Cerebellar cortex (tissue), 1 donor: ENCODE measurements around the gene LENG1.
A peak's percentile ranks its signal among the peaks of the same experiment; 100 is the strongest.

Experiments used
- DNase-seq: peaks from one replicate; pipeline ENCODE4 v3.0.0-alpha.2; 2015; ENCODE audit warnings: low spot score

LENG1 gene

DNA sequence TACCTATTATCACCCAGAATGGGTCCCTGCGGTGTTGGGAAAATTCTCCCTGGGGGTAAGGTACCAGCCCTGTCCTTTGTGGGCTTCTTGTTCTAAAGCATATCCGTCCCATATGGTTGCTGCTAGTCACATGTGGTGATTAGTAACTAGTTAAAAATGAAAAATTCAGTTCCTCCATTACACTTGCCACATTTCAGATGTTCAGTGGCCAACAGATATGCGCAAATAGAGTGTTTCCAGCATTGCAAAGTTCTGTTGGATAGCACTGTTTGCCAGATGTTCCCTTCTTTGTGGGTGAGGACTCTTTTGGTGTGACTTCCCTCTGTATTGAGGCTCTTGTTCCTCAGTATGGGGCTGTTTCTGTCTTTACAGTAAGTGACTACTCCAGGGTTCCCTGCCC, 18.2 kb downstream of the LENG1 start:
- no peak for DNase-seq

DNA sequence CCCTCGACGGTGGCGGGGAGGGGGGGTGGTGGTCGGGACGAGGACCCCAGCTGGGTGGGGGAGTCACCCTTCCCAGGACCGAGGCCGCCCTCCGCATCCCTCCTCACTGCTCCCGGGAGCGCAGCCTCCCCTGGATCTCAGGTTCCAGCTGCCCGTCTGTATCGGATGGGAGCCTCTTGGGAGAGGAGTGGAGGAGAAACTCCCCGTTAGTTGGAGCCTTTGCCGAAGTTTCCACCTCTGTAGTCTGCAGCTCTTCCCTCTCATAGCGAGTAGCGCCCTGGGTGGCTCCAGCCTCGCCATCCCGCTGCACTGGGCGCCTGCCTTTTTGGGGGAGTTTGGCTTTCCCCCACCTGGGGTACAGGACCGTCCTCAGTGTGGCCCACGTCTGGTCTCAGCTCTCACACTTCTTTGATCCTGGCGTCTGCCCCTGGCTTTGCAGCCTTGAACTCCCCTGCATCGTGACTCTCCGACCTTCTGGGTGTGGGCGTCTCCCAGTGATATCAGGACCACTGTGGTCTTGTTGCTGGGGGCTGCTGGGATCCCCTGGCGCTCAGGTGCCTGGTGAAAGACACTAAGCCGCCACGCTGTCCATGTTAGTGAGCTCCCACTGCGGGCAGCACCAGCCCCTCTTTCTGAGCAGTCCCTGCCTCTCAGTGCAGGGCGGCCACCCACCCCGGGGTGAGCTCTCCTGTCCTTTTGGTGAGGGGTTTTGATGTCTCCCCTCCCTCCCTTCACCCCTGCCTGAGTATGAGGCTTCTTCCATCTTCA, 20.8 kb downstream of the LENG1 start:
- no peak for DNase-seq

DNA sequence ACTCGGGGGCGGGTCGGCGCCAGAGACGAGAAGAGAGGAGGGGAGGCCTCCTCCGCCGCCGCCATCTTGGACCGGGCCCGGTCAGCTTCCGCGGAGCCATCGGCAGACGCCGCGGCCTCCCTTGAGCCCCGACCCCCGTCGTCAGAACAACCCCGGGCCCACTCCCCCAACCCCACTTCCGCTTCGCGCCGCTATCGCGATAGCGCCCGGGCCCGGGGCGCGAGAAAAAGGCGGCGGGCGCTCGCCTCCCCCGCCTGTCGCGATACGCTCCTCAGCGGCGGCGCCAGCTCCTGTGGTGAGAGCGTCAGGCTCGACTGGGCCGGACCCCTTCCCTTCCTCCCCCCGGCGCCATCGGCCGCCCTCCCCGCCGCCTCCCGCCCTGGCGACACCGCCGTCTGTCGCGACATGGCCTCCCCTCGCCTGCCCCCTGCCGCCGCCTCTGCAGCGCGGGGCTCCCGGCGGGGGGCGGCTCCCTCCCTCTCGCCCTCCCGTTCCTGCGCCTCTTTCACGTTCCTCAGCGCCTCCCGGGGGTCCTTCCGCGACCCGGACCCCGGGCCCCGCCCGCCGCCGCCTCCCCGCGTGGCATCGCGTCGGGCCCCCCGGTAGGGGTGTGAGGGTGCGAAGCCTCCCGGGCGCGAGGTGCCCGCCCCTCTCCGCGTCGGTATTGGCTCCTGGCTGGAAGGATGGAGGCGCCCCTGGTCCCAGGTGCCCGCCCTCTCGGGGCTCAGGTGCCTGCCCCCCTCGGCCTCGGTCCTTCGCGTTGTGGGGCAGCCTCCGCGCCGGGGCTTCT, 21.6 kb downstream of the LENG1 start, which contains the start of gene CNOT3:
Gene CNOT3, plus strand, starts transcription at position 64 of the 790 bp plus-strand sequence. CDS start 5,217 bp downstream, outside the sequence.
- DNase-seq, result no peak

GRCh38 chr19:54136864-54137698, 22.4 kb downstream of the LENG1 start:
- DNase-seq, result peak; percentile 100

DNA sequence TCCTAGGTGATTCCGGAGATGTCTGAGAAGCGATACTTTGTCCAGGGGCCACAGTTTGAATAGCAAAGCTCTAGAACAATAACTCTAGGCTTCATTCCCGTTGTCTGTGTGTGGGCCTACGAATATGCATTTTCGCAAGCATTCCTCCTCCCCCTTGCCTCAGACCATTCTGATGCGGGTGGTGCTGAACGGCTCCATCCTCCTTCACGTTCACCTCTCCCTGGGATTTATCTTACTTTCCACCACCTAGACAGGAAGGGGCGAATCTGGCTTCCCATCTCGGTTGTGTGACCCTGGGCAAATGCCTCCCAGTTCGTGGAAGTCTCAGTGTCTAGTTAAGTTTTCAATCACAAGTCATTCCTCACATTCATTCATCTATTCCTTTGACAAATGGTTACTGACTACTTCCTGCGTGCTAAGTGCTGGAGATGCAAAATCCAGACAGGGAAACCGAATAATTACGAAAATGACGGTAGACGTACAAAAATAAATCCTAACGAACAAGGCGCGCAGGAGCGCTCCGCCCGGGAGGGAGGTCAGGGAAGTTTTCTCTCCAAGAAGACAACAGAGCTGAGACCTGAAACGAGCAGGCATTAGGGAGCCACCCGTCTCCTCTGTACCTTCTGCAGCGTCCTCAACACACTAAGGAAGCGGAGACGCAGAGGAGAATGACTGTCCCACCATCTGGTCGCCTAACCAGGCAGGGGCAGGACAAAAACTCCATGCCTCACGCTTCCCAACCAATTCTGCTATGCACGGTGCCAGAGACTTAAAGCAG, 23.2 kb downstream of the LENG1 start:
- no peak for DNase-seq

DNA sequence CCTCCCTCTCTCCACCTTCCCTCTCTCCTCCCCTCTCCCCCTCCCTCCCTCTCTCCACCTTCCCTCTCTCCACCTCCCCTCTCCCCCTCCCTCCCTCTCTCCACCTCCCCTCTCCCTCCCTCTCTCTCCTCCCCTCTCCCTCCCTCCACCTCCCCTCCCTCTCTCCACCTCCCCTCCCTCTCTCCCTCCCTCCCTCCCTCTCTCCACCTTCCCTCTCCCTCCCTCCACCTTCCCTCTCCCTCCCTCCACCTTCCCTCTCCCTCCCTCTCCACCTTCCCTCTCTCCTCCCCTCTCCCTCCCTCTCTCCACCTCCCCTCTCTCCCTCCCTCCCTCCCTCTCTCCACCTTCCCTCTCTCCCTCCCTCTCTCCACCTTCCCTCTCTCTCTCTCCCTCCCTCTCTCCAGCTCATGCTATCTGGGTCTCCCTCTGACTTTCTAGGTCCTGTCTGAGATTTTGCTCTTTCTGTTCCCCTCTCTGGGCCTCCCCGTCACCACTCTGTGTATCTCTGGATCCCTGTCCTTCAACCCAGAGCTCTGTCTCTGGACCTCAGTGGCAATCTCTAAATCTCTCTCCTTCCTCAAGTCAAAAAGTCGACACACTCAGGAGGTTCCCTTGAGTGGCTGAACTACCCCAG, 25.4 kb downstream of the LENG1 start:
- no peak for DNase-seq

- DNase-seq, result no peak
These were observed 26.1 kb downstream of the LENG1 start for GRCh38 chr19:54133312-54133956.

- no peak for DNase-seq
These were observed 29.9 kb downstream of the LENG1 start for GRCh38 chr19:54129617-54129996.

DNA sequence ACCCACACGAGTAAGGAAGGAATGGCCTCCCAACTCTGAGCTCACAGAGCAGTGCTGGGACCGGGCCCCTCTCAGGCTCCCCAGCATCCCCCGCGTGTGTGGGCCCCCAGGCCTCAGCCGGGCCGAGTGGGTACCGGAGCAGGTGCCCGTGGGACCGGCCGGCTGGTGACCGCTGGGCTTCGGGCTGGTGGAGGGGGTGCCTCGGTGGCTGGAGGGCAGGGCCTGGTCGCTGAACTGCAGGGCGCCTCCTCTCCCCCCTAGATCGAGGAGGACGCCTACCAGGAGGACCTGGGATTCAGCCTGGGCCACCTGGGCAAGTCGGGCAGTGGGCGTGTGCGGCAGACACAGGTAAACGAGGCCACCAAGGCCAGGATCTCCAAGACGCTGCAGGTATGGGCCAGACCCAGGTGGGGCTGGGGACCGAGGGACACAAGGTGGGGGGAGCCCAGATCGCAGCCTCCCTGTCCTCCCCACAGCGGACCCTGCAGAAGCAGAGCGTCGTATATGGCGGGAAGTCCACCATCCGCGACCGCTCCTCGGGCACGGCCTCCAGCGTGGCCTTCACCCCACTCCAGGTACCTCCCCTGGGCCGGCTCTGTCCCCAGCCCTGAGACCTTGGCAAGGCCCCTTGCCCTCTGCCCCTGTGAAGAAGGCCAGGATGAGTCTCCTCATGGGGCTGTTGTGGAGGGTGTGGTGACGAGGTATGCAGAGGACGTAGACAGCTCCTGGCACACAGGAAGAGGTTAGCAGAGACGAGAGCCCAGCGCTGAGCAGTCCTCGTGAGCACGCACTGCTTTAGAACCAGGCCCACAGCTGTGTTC, 30.5 kb downstream of the LENG1 start:
- DNase-seq, result no peak

- DNase-seq, result no peak
These were observed 31.1 kb downstream of the LENG1 start for GRCh38 chr19:54128441-54128725.

DNA sequence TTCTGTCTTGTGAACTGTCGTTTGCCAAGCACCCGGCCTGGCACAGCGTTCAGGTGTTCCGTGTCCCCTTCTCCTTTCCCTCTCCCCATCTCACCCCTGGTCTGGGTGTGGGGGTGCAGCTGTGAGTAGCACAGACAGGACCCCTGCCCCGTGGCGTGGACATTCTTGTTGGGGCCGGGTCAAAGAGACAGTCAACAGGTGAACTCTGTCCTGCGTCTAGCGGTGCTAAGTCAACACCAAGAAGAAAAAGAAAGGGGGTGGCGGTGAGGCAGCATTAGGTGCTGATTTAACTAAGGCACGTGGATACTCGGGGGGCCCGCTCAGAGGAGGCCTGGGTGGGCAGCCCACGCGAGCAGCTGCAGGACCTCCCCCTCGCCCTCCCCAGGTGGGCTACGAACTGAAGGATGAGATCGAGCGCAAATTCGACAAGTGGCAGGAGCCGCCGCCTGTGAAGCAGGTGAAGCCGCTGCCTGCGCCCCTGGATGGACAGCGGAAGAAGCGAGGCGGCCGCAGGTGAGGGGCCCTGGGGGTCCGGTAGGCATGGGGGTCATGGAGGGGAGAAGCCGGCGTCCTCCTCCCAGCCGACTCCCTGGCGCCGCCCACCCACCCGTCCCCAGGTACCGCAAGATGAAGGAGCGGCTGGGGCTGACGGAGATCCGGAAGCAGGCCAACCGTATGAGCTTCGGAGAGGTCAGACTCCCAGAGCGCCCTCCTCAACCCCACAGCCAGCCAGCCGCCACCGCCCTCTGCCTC, 31.7 kb downstream of the LENG1 start:
- DNase-seq, result no peak

GRCh38 chr19:54125713-54126112, 33.8 kb downstream of the LENG1 start:
- DNase-seq, result no peak

GRCh38 chr19:54124393-54124792, 35.1 kb downstream of the LENG1 start:
- DNase-seq, result no peak

GRCh38 chr19:54123682-54124081, 35.8 kb downstream of the LENG1 start:
- DNase-seq, result no peak

DNA sequence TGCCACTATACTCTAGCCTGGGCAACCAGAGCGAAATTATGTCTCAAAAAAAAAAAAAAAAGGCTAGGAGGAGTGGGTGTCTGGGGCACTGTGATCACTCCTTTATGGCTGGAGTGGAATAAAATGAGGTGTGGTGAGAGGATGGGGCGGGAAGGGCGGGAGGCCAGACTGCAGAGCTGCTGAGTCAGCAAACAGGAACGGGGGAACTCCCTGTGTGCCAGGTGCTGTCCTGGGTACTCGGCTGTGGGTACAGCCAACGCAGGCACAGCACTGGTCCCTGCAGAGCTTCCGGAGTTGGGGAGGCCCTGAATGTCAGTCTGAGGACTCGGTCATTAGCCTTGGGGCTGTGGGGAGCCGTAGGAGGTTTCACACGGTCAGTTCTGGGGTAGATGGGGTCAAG, 38.3 kb downstream of the LENG1 start:
- no peak for DNase-seq

GRCh38 chr19:54115109-54116063, 44.1 kb downstream of the LENG1 start, which contains the start of the genes PRPF31 and TFPT:
TSS of gene PRPF31 (plus strand) at chr19:54115754. CDS start at chr19:54118279, 2,525 bp downstream.
TSS of gene TFPT (minus strand) at chr19:54115657. CDS start at chr19:54115269, 388 bp downstream.
- DNase-seq, result peak; percentile 98

DNA sequence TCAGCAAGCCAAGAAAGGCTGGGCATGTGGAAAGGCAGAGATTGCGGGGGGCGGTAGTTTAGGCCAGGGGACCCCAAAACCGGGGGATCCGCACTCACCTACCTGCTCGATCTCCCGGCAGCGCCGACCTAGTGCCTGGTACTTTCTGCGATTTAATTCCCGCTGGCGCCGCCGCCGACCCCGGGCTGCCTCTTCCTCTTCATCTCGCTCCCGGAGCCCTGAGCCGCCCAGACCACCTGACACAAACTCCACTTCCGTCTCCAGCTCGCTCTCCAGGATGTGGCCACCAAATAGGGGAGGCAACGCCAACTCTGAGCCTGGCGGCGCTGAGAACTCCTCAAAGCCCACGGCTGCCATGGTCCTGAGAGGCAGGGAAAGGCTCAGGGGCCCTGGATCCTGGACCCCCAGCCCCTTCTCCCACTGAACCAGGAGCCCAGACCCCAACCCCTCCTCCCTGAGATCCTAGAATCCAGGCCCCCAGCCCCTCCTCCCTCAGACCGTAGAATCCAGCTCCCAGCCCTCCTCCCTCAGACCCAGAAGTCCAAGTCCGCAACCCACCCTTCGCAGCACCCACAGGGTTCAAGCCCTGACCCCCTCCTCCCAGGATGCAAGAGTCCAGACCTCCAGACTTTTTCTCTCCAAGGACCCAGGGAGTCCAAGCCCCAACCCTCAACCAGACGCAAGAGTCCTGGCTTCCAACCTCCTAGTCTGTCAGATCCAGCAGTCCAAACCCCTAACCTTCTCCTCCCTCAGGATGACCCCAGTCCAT, 45.0 kb downstream of the LENG1 start:
- no peak for DNase-seq
